ENCODE measurements around the gene LYRM4.

DNA sequence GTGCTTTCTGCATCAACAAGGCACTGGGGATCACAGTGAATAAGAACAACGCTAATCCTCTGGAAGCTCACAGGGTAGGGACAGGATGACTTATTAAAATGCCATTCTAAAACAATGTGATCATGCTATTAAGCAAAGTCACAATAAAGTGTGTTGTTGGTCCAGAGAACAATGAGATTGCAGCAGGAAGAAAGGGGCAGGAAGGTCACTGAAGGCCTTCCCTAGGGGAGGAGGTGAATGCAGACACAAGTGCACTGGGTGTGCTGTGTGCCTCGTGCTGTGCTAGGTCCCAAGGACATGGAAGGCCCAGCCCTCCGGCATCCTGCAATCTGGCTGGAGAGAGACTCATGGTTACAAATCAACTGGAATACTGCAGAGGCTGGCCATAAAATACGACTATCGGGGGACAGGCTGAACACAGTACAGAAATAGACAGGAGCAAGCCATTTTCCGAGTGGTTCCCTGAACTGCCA is 55.7 kb downstream of the LYRM4 start:
- TF ChIP-seq CTCF (IDR thresholded peaks at IDR 0.05): no peak
- TF ChIP-seq POLR2A (IDR thresholded peaks at IDR 0.05; ENCODE audit: low read length): no peak
- no peak for TF ChIP-seq ZC3H11A (IDR thresholded peaks at IDR 0.05)
- no peak for TF ChIP-seq JUNB (IDR thresholded peaks at IDR 0.05)
- no peak for TF ChIP-seq HOXA7 (CRISPR knock-in tag; IDR thresholded peaks at IDR 0.05)

All from A549 (cell line).